ENCODE results near the gene PHLPP1.
"Not testable (repeated sequence)": the region's sequence is repeated elsewhere in the genome, so short reads cannot be mapped to it uniquely, and the experiment has no call there.

PHLPP1 gene

DNA sequence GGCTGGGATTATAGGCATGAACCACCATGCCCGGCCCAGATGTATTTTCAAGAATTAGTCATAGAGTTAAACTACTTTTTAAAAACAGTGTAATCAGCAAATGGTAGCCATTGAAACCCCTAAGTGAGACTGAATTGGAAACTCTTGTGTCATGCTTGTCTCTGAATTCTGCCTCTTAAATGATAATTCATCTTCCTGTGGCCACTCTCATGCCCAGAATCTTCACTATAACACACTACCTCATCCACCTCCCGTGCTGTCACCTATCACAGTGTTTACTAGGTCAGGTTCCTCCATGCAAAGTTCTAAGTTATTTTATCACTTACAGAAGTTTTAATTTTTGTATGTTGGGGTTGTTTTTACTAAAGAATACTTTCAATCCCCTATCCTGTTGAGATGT is 197.5 kb downstream of the PHLPP1 start:
- Histone ChIP-seq H4K20me1 (ENCODE audit: insufficient read depth, low read length) (no peaks in the 10 kb centered on the region), H3K36me3 (replicated peaks; ENCODE audit: insufficient read depth, low read length) (no peaks in the 10 kb centered on the region), H3K9ac (ENCODE audit: low read length) (no peak overlapping the region), H3K9me3 (replicated peaks; ENCODE audit: insufficient read depth, low read length) (no peaks in the 10 kb centered on the region), H3F3A (ENCODE audit: insufficient read depth, low read length) (no peaks in the 10 kb centered on the region), H2AFZ (ENCODE audit: low read length) (no peak overlapping the region), H3K4me2 (ENCODE audit: low read depth, low read length) (no peak overlapping the region), H3K4me3 (ENCODE audit: low read length) (no peak overlapping the region), H3K4me1 (ENCODE audit: low read length) (no peaks in the 10 kb centered on the region), H3K27me3 (replicated peaks; ENCODE audit: insufficient read depth, low read length) (no peaks in the 10 kb centered on the region), H3K79me2 (ENCODE audit: low read length) (no peaks in the 10 kb centered on the region), H3K27ac (ENCODE audit: low read length) (no peak overlapping the region), H3K9me2 (replicated peaks; ENCODE audit: insufficient read depth, low read length) (no peaks in the 10 kb centered on the region)
- no peak for TF ChIP-seq EZH2 (optimal IDR thresholded peaks at IDR 0.05; ENCODE audit: low read depth, low read length)
- TF ChIP-seq EZH2phosphoT487 (IDR thresholded peaks at IDR 0.05; ENCODE audit: low read length): no peak
- TF ChIP-seq, protein P1, sequence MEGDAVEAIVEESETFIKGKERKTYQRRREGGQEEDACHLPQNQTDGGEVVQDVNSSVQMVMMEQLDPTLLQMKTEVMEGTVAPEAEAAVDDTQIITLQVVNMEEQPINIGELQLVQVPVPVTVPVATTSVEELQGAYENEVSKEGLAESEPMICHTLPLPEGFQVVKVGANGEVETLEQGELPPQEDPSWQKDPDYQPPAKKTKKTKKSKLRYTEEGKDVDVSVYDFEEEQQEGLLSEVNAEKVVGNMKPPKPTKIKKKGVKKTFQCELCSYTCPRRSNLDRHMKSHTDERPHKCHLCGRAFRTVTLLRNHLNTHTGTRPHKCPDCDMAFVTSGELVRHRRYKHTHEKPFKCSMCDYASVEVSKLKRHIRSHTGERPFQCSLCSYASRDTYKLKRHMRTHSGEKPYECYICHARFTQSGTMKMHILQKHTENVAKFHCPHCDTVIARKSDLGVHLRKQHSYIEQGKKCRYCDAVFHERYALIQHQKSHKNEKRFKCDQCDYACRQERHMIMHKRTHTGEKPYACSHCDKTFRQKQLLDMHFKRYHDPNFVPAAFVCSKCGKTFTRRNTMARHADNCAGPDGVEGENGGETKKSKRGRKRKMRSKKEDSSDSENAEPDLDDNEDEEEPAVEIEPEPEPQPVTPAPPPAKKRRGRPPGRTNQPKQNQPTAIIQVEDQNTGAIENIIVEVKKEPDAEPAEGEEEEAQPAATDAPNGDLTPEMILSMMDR (IDR thresholded peaks at IDR 0.05; ENCODE audit: low read length): no peak
- DNase-seq: no peak

DNA sequence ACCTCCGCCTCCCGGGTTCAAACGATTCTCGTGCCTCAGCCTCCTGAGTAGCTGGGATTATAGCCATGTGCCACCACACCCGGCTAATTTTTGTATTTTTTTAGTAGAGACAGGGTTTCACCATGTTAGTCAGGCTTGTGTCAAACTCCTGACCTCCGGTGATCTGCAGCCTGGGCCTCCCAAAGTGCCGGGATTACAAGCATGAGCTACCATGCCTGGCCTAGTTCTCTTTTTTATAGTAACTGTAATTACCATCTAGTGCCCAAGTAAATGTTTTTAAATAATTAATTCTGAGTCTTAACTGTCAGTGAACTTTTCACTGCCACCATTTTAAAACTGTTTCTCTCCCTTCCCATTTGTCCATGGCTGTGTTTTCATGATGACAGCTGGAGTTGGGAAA is 198.5 kb downstream of the PHLPP1 start:
- H3K36me3 ChIP-seq (replicated peaks; ENCODE audit: insufficient read depth, low read length); H3K9ac ChIP-seq (ENCODE audit: low read length); H3K4me1 ChIP-seq (ENCODE audit: low read length); H3K9me3 ChIP-seq (replicated peaks; ENCODE audit: insufficient read depth, low read length); DNase-seq; H3K79me2 ChIP-seq (ENCODE audit: low read length); H3K4me2 ChIP-seq (ENCODE audit: low read depth, low read length); H3F3A ChIP-seq (ENCODE audit: insufficient read depth, low read length); H3K4me3 ChIP-seq (ENCODE audit: low read length); H3K27ac ChIP-seq (ENCODE audit: low read length); H4K20me1 ChIP-seq (ENCODE audit: insufficient read depth, low read length); H3K9me2 ChIP-seq (replicated peaks; ENCODE audit: insufficient read depth, low read length); H2AFZ ChIP-seq (ENCODE audit: low read length); H3K27me3 ChIP-seq (replicated peaks; ENCODE audit: insufficient read depth, low read length): not testable (repeated sequence)

DNA sequence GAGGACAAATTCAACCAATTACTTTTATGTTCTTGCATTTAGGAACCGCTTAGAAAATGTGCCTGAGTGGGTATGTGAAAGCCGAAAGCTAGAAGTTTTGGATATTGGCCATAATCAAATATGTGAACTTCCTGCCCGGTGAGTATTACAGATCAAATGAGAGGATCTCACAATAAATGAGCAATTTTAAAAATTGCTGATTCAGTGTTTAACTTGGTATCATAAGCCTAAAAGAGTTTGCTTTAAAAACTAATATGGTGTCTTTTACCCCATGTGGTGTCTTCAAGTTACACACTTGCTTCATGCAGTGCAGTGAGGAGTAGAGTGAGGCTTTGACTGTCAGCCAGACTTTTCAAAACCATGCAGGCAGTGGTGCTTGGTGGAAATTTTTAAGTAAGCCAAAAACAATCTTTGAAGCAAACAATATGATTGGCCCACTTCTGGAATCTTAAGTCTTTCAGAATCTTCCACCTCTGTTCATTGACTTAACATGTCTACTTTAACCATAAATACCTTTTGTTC is 199.6 kb downstream of the PHLPP1 start:
- no peak overlapping the region for H3K4me3 ChIP-seq (ENCODE audit: low read length)
- H2AFZ ChIP-seq (ENCODE audit: low read length): no peak overlapping the region
- H3K4me1 ChIP-seq (ENCODE audit: low read length): no peaks in the 10 kb centered on the region
- H3K9me2 ChIP-seq (replicated peaks; ENCODE audit: insufficient read depth, low read length): no peaks in the 10 kb centered on the region
- no peak for DNase-seq
- no peak overlapping the region for H3K9ac ChIP-seq (ENCODE audit: low read length)
- H3K27ac ChIP-seq (ENCODE audit: low read length): no peak overlapping the region
- no peaks in the 10 kb centered on the region for H4K20me1 ChIP-seq (ENCODE audit: insufficient read depth, low read length)
- no peaks in the 10 kb centered on the region for H3K79me2 ChIP-seq (ENCODE audit: low read length)
- TF ChIP-seq EZH2 (optimal IDR thresholded peaks at IDR 0.05; ENCODE audit: low read depth, low read length): no peak
- TF ChIP-seq EZH2phosphoT487 (IDR thresholded peaks at IDR 0.05; ENCODE audit: low read length): no peak
- TF ChIP-seq, protein P1 (IDR thresholded peaks at IDR 0.05; ENCODE audit: low read length): no peak
- H3F3A ChIP-seq (ENCODE audit: insufficient read depth, low read length): no peaks in the 10 kb centered on the region
- H3K4me2 ChIP-seq (ENCODE audit: low read depth, low read length): no peak overlapping the region
- H3K27me3 ChIP-seq (replicated peaks; ENCODE audit: insufficient read depth, low read length): no peaks in the 10 kb centered on the region
- no peaks in the 10 kb centered on the region for H3K9me3 ChIP-seq (replicated peaks; ENCODE audit: insufficient read depth, low read length)
- H3K36me3 ChIP-seq (replicated peaks; ENCODE audit: insufficient read depth, low read length): no peaks in the 10 kb centered on the region

DNA sequence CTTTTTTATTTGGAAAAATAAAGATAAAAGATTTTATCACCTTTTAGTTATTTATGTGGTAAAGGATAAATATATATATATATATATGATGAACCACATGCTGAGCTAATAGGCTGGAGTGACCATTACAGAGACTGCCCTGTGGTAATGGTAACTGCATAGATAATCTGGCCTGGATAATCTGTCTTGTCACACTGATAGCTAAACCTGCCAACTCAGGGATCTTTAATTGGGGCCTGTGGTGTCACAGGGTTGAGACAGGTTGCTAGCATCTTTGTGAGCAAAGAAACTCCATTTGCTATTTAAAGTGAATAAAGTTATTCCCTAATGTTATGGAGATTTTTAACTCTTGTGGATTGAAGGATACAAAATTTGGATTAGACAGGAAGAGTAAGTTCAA is 203.0 kb downstream of the PHLPP1 start:
- H3K36me3 ChIP-seq (replicated peaks; ENCODE audit: insufficient read depth, low read length): no peaks in the 10 kb centered on the region
- no peak overlapping the region for H3K9ac ChIP-seq (ENCODE audit: low read length)
- no peaks in the 10 kb centered on the region for H3K4me1 ChIP-seq (ENCODE audit: low read length)
- no peak overlapping the region for H3K4me3 ChIP-seq (ENCODE audit: low read length)
- H4K20me1 ChIP-seq (ENCODE audit: insufficient read depth, low read length): no peaks in the 10 kb centered on the region
- no peaks in the 10 kb centered on the region for H3K9me3 ChIP-seq (replicated peaks; ENCODE audit: insufficient read depth, low read length)
- no peak overlapping the region for H2AFZ ChIP-seq (ENCODE audit: low read length)
- H3F3A ChIP-seq (ENCODE audit: insufficient read depth, low read length): no peaks in the 10 kb centered on the region
- no peak overlapping the region for H3K27ac ChIP-seq (ENCODE audit: low read length)
- no peaks in the 10 kb centered on the region for H3K27me3 ChIP-seq (replicated peaks; ENCODE audit: insufficient read depth, low read length)
- no peak overlapping the region for H3K4me2 ChIP-seq (ENCODE audit: low read depth, low read length)
- no peak for TF ChIP-seq EZH2 (optimal IDR thresholded peaks at IDR 0.05; ENCODE audit: low read depth, low read length)
- no peaks in the 10 kb centered on the region for H3K79me2 ChIP-seq (ENCODE audit: low read length)
- no peaks in the 10 kb centered on the region for H3K9me2 ChIP-seq (replicated peaks; ENCODE audit: insufficient read depth, low read length)
- no peak for DNase-seq
